K562 (cell line): Measurements from ENCODE around the gene PPA1. TPM values are rescaled to one million over a fixed set of nuclear protein-coding genes. Genes with fewer than 3 reads are reported as not detected.
A peak's percentile ranks its signal among the peaks of the same experiment; 100 is the strongest.

Experiments
- ATAC-seq: fragments of 200-7000 bp; cut with Tn5 transposase; 3 replicates; pipeline ENCODE4 v1.9.1; 2020; ENCODE audit warnings: moderate library complexity
- BruUV-seq: library from RNA; stranded (reverse); fragments of 400-500 nt; replicated peaks from 2 replicates; lab custom pipeline; 2021; lab: Mats Ljungman, UMichigan
- CTCF ChIA-PET: fragments of 300-600 bp; formaldehyde crosslinking; extraction: SDS; loops from one replicate; lab custom pipeline; 2021; ENCODE audit warnings: low intra/inter-chr PET ratio; lab: Yijun Ruan, JAX
- POLR2A ChIA-PET: fragments of 300-600, 350-650 bp; sonication (Branson Sonifier 250); formaldehyde crosslinking; extraction: SDS; loops from one replicate; lab custom pipeline; 2021; ENCODE audit warnings: antibody characterized with exemption, inconsistent platforms; lab: Yijun Ruan, JAX
- DNase-seq, 4 experiments: peaks; one replicate each; pipeline versions ENCODE4 v3.0.0 to v3.0.0-alpha.2; 2011 to 2018; ENCODE audit warnings: low spot score in 3 of 4, mixed read lengths in 3 of 4; ENCODE audit errors: extremely low read depth in 1 of 4
- FAIRE-seq: peaks from 2 replicates; lab custom pipeline; 2011; peaks lifted over from hg19 to GRCh38; lab: Jason Lieb, UNC
- H2AFZ ChIP-seq: 2 replicates; pipeline ENCODE4 v1.6.0; 2011; ENCODE audit warnings: low read depth, low read length, control low read depth, inconsistent platforms
- H3K27ac ChIP-seq: fragments of 200-600 bp; 3 replicates; pipeline ENCODE4 v1.8.0; 2011; ENCODE audit warnings: low read depth, mild to moderate bottlenecking, control low read depth, inconsistent platforms, low read length, moderate library complexity, mixed read lengths; ENCODE audit errors: extremely low read depth
- H3K27me3 ChIP-seq, 2 experiments: fragments of 300-600 bp in 1 of 2; 2 replicates in 1 of 2; 3 replicates in 1 of 2; pipeline versions ENCODE4 v1.6.0 to v1.8.0; 2011; ENCODE audit warnings: inconsistent platforms in 2 of 2, low read length in 2 of 2, mild to moderate bottlenecking in 1 of 2, mixed read lengths in 1 of 2, moderate library complexity in 1 of 2; ENCODE audit not compliant: control insufficient read depth in 2 of 2, insufficient read depth in 2 of 2
- H3K36me3 ChIP-seq: fragments of 300-600 bp; 3 replicates; pipeline ENCODE4 v1.8.0; 2011; ENCODE audit warnings: mild to moderate bottlenecking, low read length, inconsistent platforms; ENCODE audit not compliant: control insufficient read depth, insufficient read depth
- H3K4me1 ChIP-seq, 2 experiments: fragments of 200-600 bp in 1 of 2; replicated peaks in 1 of 2; 2 replicates in 1 of 2; 3 replicates in 1 of 2; pipeline versions ENCODE4 v1.5.1 to v1.8.0; 2011; ENCODE audit warnings: inconsistent platforms in 2 of 2, low read length in 2 of 2, mild to moderate bottlenecking in 1 of 2, mixed read lengths in 1 of 2, moderate library complexity in 1 of 2; ENCODE audit not compliant: control insufficient read depth in 2 of 2, insufficient read depth in 2 of 2
- H3K4me2 ChIP-seq: 2 replicates; pipeline ENCODE4 v1.6.1; 2011; ENCODE audit warnings: low read length, control low read depth, inconsistent platforms, mixed read lengths; ENCODE audit not compliant: insufficient read depth
- H3K4me3 ChIP-seq: fragments of 200-600 bp; sonication (generic), shearing (Covaris generic); 2 replicates; pipeline ENCODE4 v1.5.1; 2016; ENCODE audit warnings: control low read depth, inconsistent platforms
- H3K79me2 ChIP-seq: fragments of 200-600 bp; 3 replicates; pipeline ENCODE4 v1.8.0; 2011; ENCODE audit warnings: low read length, inconsistent platforms; ENCODE audit not compliant: control insufficient read depth, insufficient read depth
- H3K9ac ChIP-seq, 2 experiments: 2 replicates each; pipeline versions ENCODE4 v1.6.0 to v1.6.1; 2011; ENCODE audit warnings: low read depth in 2 of 2, low read length in 2 of 2, control low read depth in 1 of 2, inconsistent platforms in 1 of 2, mild to moderate bottlenecking in 1 of 2, mixed read lengths in 1 of 2; ENCODE audit not compliant: insufficient read depth in 1 of 2
- H3K9me1 ChIP-seq: one replicate; pipeline ENCODE4 v1.6.0; 2011; ENCODE audit warnings: inconsistent platforms, mild to moderate bottlenecking, low read length, moderate library complexity; ENCODE audit not compliant: control insufficient read depth, insufficient read depth
- H3K9me3 ChIP-seq: replicated peaks from 2 replicates; pipeline ENCODE4 v1.5.1; 2011; ENCODE audit warnings: low read depth, low read length, inconsistent platforms; ENCODE audit not compliant: control insufficient read depth, insufficient read depth
- H4K20me1 ChIP-seq: replicated peaks from 2 replicates; pipeline ENCODE4 v1.6.1; 2011; ENCODE audit warnings: low read length, inconsistent platforms, mixed read lengths; ENCODE audit not compliant: control insufficient read depth, insufficient read depth
- ATF7 ChIP-seq: fragments of 450-650 bp; IDR thresholded peaks from 2 replicates; pipeline ENCODE4 v1.7.1; 2014; ENCODE audit warnings: mild to moderate bottlenecking, moderate library complexity
- CHCHD3 ChIP-seq: fragments of 250-450 bp; sonication (Bioruptor Pico); IDR thresholded peaks from 2 replicates; pipeline ENCODE4 v2.1.2; 2022; ENCODE audit warnings: mild to moderate bottlenecking
- CTCF ChIP-seq, 3 experiments: IDR thresholded peaks in 2 of 3; conservative IDR thresholded peaks in 1 of 3; 2 replicates each; pipeline ENCODE4 v1.5.1; 2011 to 2012; ENCODE audit warnings: low read length in 3 of 3, mild to moderate bottlenecking in 3 of 3, control low read depth in 2 of 3, improper control_type of control experiment in 1 of 3, inconsistent platforms in 1 of 3, low read depth in 1 of 3, mixed read lengths in 1 of 3, moderate library complexity in 1 of 3; ENCODE audit not compliant: insufficient read depth in 2 of 3
- ERF ChIP-seq: fragments of 450-650 bp; formaldehyde crosslinking; IDR thresholded peaks from 2 replicates; pipeline ENCODE4 v1.4.0; 2020; ENCODE audit warnings: mild to moderate bottlenecking, mixed read lengths
- JUND ChIP-seq, 2 experiments: IDR thresholded peaks; 2 replicates in 1 of 2; 3 replicates in 1 of 2; pipeline ENCODE4 v1.6.1; 2011; ENCODE audit warnings: borderline replicate concordance in 2 of 2, low read depth in 2 of 2, low read length in 2 of 2, improper control_type of control experiment in 1 of 2, missing biosample characterization in 1 of 2, missing genetic modification characterization in 1 of 2, missing genetic modification reagents in 1 of 2
- RAD21 ChIP-seq, 2 experiments: fragments of 250-450 bp in 1 of 2; fragments of 450-650 bp in 1 of 2; sonication (Bioruptor Pico) in 1 of 2; formaldehyde crosslinking in 1 of 2; IDR thresholded peaks in 1 of 2; conservative IDR thresholded peaks in 1 of 2; 2 replicates each; pipeline versions ENCODE4 v1.4.0 to v1.8.0; 2020 to 2022; ENCODE audit warnings: mild to moderate bottlenecking in 2 of 2, moderate library complexity in 1 of 2
- WGBS: fragments of 100-300 bp; shearing (Covaris generic); methylation state at CpG from one replicate; pipeline ENCODE4 v1.1.6; 2016; ENCODE audit warnings: low coverage, mixed read lengths; ENCODE audit not compliant: insufficient coverage; ENCODE audit errors: missing lambda C conversion rate; 5-methylcytosine and 5-hydroxymethylcytosine counted together
- in situ Hi-C: fragments of 300-500 bp; cut with MboI; formaldehyde crosslinking; loops from 4 replicates; pipeline ENCODE4 v1.15.0; 2018; ENCODE audit warnings: inconsistent platforms, mixed read lengths
- intact Hi-C: fragments of 100-400 bp; cut with micrococcal nuclease; formaldehyde crosslinking; loops from 2 replicates; pipeline ENCODE4 v1.14.2; 2022
- polyA plus RNA-seq, 8 experiments: library from polyadenylated mRNA; depleted of rRNA in 4 of 8; stranded (reverse) in 5 of 8; unstranded in 3 of 8; fragments of >200 nt; fragmentation: Nextera tagmentation in 2 of 8; fragmentation: Illumina TruSeq in 1 of 8; extraction: Ambion mirVana in 2 of 8; extraction: Trizol in 1 of 8; gene quantifications; 2 replicates each; pipeline versions ENCODE4 v1.2.1 to v1.2.3, GENCODE V29; 2011 to 2014; ENCODE audit warnings: inconsistent platforms in 1 of 8, missing spikeins in 1 of 8
- total RNA-seq, 7 experiments: library from RNA; depleted of rRNA in 6 of 7; stranded (reverse); fragments of >200 nt in 6 of 7; fragmentation: Illumina TruSeq in 2 of 7; extraction: Trizol in 2 of 7; gene quantifications; 2 replicates each; pipeline versions ENCODE4 v1.2.1 to v1.2.3, GENCODE V29; 2011 to 2021; ENCODE audit warnings: low replicate concordance in 1 of 7
- TF ChIP-seq, protein P1 (sequence below), 2 experiments: fragments of 450-650 bp in 1 of 2; sonication (generic) in 1 of 2; formaldehyde crosslinking in 1 of 2; IDR thresholded peaks in 1 of 2; conservative IDR thresholded peaks in 1 of 2; 2 replicates each; pipeline versions ENCODE4 v1.6.1 to v1.8.1; 2016 to 2023; ENCODE audit warnings: mild to moderate bottlenecking in 2 of 2, moderate library complexity in 2 of 2, inconsistent platforms in 1 of 2, missing genetic modification reagents in 1 of 2

The PPA1 gene
- total and polyA plus RNA-seq, 9 of the 15 experiments (the other 6 are each of a cell fraction or from before 2014, with no cell fraction given), result 301 to 635 (median 471) TPM

DNA sequence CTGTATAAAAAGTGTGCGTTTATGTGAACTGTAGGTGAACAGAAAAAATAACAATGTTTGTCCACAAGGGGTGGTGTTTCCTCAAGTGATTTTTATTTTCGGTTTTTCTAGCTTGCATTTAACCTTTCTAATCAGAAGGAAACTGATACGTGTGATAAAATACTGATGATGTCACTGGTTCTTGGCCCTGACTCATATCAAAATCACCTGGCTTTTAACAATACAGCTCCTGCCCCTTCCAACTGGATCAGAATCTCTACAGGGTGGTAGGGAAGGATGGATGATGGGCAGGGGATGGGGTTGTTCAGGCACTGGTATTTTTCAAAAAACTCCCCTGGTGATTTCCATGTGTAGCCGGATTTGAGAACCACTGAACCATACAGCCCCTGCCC lies 39.7 kb upstream of the PPA1 start:
- 0% methylated on average over 4 of the region's 4 CpGs for WGBS
- POLR2A ChIA-PET, result interaction anchor here (0.5 to 0.6 kb wide), 2 partner anchors 37 to 453 kb away, joined by 3 to 5 read pairs; no protein-coding TSS in a partner anchor
- in situ Hi-C loops, result no loop called here

More for the DNA sequence above, 39.7 kb upstream of the PPA1 start:
- H3K9ac ChIP-seq, result no peak overlapping the region
- intact Hi-C loops, result no loop called here
- H3K4me2 ChIP-seq, result no peak overlapping the region
- no peaks in the 10 kb centered on the region for H3K79me2 ChIP-seq
- ATAC-seq, result peak; percentile 79
- peaks cover 11 to 51% of the 10 kb centered on the region in 2 experiments for H3K27me3 ChIP-seq
- H3K4me1 ChIP-seq, result no peaks in the 10 kb centered on the region; a peak in 1 of 5 replicates
- no TSS peak for BruUV-seq
- H3K36me3 ChIP-seq, result no peaks in the 10 kb centered on the region
- no peak overlapping the region for H3K27ac ChIP-seq
- peak; percentile 85 for FAIRE-seq
- H3K9me1 ChIP-seq, result no peaks in the 10 kb centered on the region
- no peak overlapping the region for H3K4me3 ChIP-seq
- H2AFZ ChIP-seq, result no peak overlapping the region; the same call in 1 of the 2 replicates
- 0 out of 2 replicates have a peak, but pooled peaks cover 8% of the 10 kb centered on the region for H4K20me1 ChIP-seq
- CTCF ChIA-PET, result interaction anchor here (1.8 kb wide), 1 partner anchor 92 kb away, joined by 4 read pairs; no protein-coding TSS in a partner anchor
- H3K9me3 ChIP-seq, result no peaks in the 10 kb centered on the region
- DNase-seq, result peak in 3 of 4 experiments; percentile 10 to 39 (median 34)
- TF ChIP-seq CTCF (IDR thresholded peaks at IDR 0.05 in 2 of 3, conservative IDR thresholded peaks at IDR 0.05 in 1 of 3; ENCODE audit: insufficient read depth in 2 of 3, low read depth in 1 of 3, low read length in 3 of 3), result peak; percentile 44 to 76 (median 63); a peak in 5 of 6 replicates
- peak; percentile 59; the same call in 1 of the 2 replicates for TF ChIP-seq ATF7
- no peak for TF ChIP-seq ERF (CRISPR knock-in tag)
- no peak for TF ChIP-seq CHCHD3 (CRISPR knock-in tag)
- no peak for TF ChIP-seq JUND (IDR thresholded peaks at IDR 0.05; ENCODE audit: borderline replicate concordance, low read depth, low read length)
- TF ChIP-seq JUND (tag; IDR thresholded peaks at IDR 0.05; ENCODE audit: borderline replicate concordance, low read depth, low read length), result 0 out of 3 replicates have a peak, but pooled peaks have one; percentile 41
- TF ChIP-seq RAD21 (CRISPR knock-in tag; conservative IDR thresholded peaks at IDR 0.05 in 1 of 2, IDR thresholded peaks at IDR 0.05 in 1 of 2), result peak; percentile 33 to 59
- TF ChIP-seq, protein P1, sequence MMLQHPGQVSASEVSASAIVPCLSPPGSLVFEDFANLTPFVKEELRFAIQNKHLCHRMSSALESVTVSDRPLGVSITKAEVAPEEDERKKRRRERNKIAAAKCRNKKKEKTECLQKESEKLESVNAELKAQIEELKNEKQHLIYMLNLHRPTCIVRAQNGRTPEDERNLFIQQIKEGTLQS (IDR thresholded peaks at IDR 0.05), result peak; percentile 65
- TF ChIP-seq, protein P1 (CRISPR knock-in tag; conservative IDR thresholded peaks at IDR 0.05), result no peak
